ENCODE measurements around the gene SMO.

SMO gene

GRCh38 chr7:129199406-129199805, 11.0 kb downstream of the SMO start:
- TF ChIP-seq CTCF (conservative IDR thresholded peaks at IDR 0.05; ENCODE audit: low read depth), result no peak
- no peak overlapping the region for H3K27ac ChIP-seq
- ChIA-PET POLR2A (ENCODE audit: low non-redundant PET) (no interaction called here), CTCF (no interaction called here)
- no peak for DNase-seq (ENCODE audit: low spot score)

- TF ChIP-seq CTCF (conservative IDR thresholded peaks at IDR 0.05; ENCODE audit: low read depth), result no peak
- DNase-seq (ENCODE audit: low spot score), result no peak
- H3K27ac ChIP-seq, result no peak overlapping the region
- ChIA-PET CTCF (no interaction called here), POLR2A (ENCODE audit: low non-redundant PET) (no interaction called here)
Observed at GRCh38 chr7:129202058-129202777, 13.8 kb downstream of the SMO start.

GRCh38 chr7:129203050-129203741, 14.8 kb downstream of the SMO start:
- no peak for TF ChIP-seq CTCF (conservative IDR thresholded peaks at IDR 0.05; ENCODE audit: low read depth)
- CTCF ChIA-PET, result no interaction called here
- no peak overlapping the region for H3K27ac ChIP-seq
- no peak for DNase-seq (ENCODE audit: low spot score)
- POLR2A ChIA-PET (ENCODE audit: low non-redundant PET), result no interaction called here

GRCh38 chr7:129205126-129205818, 16.8 kb downstream of the SMO start:
- no peak for TF ChIP-seq CTCF (conservative IDR thresholded peaks at IDR 0.05; ENCODE audit: low read depth)
- POLR2A ChIA-PET (ENCODE audit: low non-redundant PET), result no interaction called here
- no peak for DNase-seq (ENCODE audit: low spot score)
- CTCF ChIA-PET, result no interaction called here
- H3K27ac ChIP-seq, result no peak overlapping the region

- ChIA-PET CTCF (interaction anchor here (0.6 kb wide), 1 partner anchor 12 kb away, joined by 3 read pairs; no protein-coding TSS in a partner anchor), POLR2A (ENCODE audit: low non-redundant PET) (no interaction called here)
- no peak for DNase-seq (ENCODE audit: low spot score)
- H3K27ac ChIP-seq, result no peak overlapping the region
- no peak for TF ChIP-seq CTCF (conservative IDR thresholded peaks at IDR 0.05; ENCODE audit: low read depth)
Observed at GRCh38 chr7:129205987-129206785, 17.8 kb downstream of the SMO start.

GRCh38 chr7:129208667-129209066, 20.2 kb downstream of the SMO start:
- TF ChIP-seq CTCF (conservative IDR thresholded peaks at IDR 0.05; ENCODE audit: low read depth), result no peak
- no peak for DNase-seq (ENCODE audit: low spot score)
- no peak overlapping the region for H3K27ac ChIP-seq
- ChIA-PET CTCF (interaction anchor here (1.4 kb wide), 1 partner anchor 45 kb away, joined by 9 read pairs; no protein-coding TSS in a partner anchor), POLR2A (ENCODE audit: low non-redundant PET) (no interaction called here)
